HEK293T (cell line): ENCODE results near the gene MAGEF1.

ENCODE experiments used
- ARNT ChIP-seq: fragments of 450-650 bp; IDR thresholded peaks from 2 replicates; pipeline ENCODE4 v1.6.1; 2017; ENCODE audit warnings: mild to moderate bottlenecking
- ELF4 ChIP-seq: fragments of 450-650 bp; IDR thresholded peaks from 2 replicates; pipeline ENCODE4 v1.6.1; 2017; ENCODE audit warnings: antibody characterized with exemption
- FOXM1 ChIP-seq: fragments of 450-650 bp; IDR thresholded peaks from 2 replicates; pipeline ENCODE4 v1.6.1; 2017; ENCODE audit warnings: mild to moderate bottlenecking, borderline replicate concordance
- L3MBTL2 ChIP-seq: fragments of 450-650 bp; conservative IDR thresholded peaks from 2 replicates; pipeline ENCODE4 v1.6.1; 2016; ENCODE audit warnings: mild to moderate bottlenecking
- SP1 ChIP-seq: fragments of 450-650 bp; IDR thresholded peaks from 2 replicates; pipeline ENCODE4 v1.6.1; 2017
- ZNF384 ChIP-seq: fragments of 450-650 bp; IDR thresholded peaks from 2 replicates; pipeline ENCODE4 v1.6.1; 2016

- no peak for TF ChIP-seq ELF4
- TF ChIP-seq ARNT = no peak
- TF ChIP-seq ZNF384 = no peak
- TF ChIP-seq FOXM1 = no peak
- TF ChIP-seq SP1 = no peak
- no peak for TF ChIP-seq L3MBTL2
Measured at GRCh38 chr3:184731786-184732537, 20.1 kb upstream of the MAGEF1 start.
